T-helper 17 cell (primary cell): Measurements from ENCODE around the gene CDH22. TPM values are rescaled to one million over a fixed set of nuclear protein-coding genes. Genes with fewer than 3 reads are reported as not detected.

Experiments used
- ATAC-seq: fragments of 150-1000 bp; cut with Tn5 transposase; 2 replicates; pipeline ENCODE4 v1.10.0; 2021; ENCODE audit warnings: mild to moderate bottlenecking, moderate library complexity
- DNase-seq, 3 donors: peaks; one replicate each; pipeline versions ENCODE4 v3.0.0 to v3.0.0-alpha.2; 2020 to 2021
- H3K9me3 ChIP-seq: one replicate; pipeline ENCODE4 v1.7.0; 2013; ENCODE audit warnings: low read length, mild to moderate bottlenecking; ENCODE audit not compliant: control insufficient read depth, poor library complexity, severe bottlenecking
- H3K27ac Mint-ChIP-seq: one replicate; pipeline ENCODE4 v1.8.0; 2022; ENCODE audit warnings: mild to moderate bottlenecking, moderate library complexity, mixed read lengths
- H3K27me3 Mint-ChIP-seq: one replicate; pipeline ENCODE4 v1.8.0; 2022; ENCODE audit warnings: mixed read lengths
- H3K36me3 Mint-ChIP-seq: one replicate; pipeline ENCODE4 v1.8.0; 2022; ENCODE audit warnings: low read depth, mixed read lengths
- H3K4me1 Mint-ChIP-seq: one replicate; pipeline ENCODE4 v1.8.0; 2022; ENCODE audit warnings: mild to moderate bottlenecking, mixed read lengths
- H3K4me3 Mint-ChIP-seq: one replicate; pipeline ENCODE4 v1.8.0; 2022; ENCODE audit warnings: mild to moderate bottlenecking, moderate library complexity, mixed read lengths
- total RNA-seq, 4 donors: library from RNA in 2 of 4; stranded (reverse) in 2 of 4; gene quantifications; one replicate each; pipeline ENCODE4 v1.2.3 and lab custom pipeline; 2022 to 2026

The CDH22 gene
- total RNA-seq, 2 donors from 2014 or later = not detected

- peaks cover 32% of the 10 kb centered on the region for H3K27me3 Mint-ChIP-seq
- H3K27ac Mint-ChIP-seq = no peak overlapping the region
- DNase-seq = no peak
- H3K36me3 Mint-ChIP-seq = peaks cover 13% of the 10 kb centered on the region
- no peaks in the 10 kb centered on the region for H3K9me3 ChIP-seq
- ATAC-seq = no peak
- H3K4me1 Mint-ChIP-seq = peaks cover 34% of the 10 kb centered on the region
- no peak overlapping the region for H3K4me3 Mint-ChIP-seq
Observed at GRCh38 chr20:46211331-46211722, 97.0 kb downstream of the CDH22 start.

- peaks cover 13% of the 10 kb centered on the region for H3K36me3 Mint-ChIP-seq
- H3K9me3 ChIP-seq = no peaks in the 10 kb centered on the region
- no peak overlapping the region for H3K4me3 Mint-ChIP-seq
- no peak for ATAC-seq
- no peak overlapping the region for H3K27ac Mint-ChIP-seq
- peaks cover 37% of the 10 kb centered on the region for H3K4me1 Mint-ChIP-seq
- peaks cover 32% of the 10 kb centered on the region for H3K27me3 Mint-ChIP-seq
- DNase-seq = no peak
Observed at GRCh38 chr20:46210672-46211330, 97.5 kb downstream of the CDH22 start.

GRCh38 chr20:46209930-46210671 lies 98.2 kb downstream of the CDH22 start:
- Mint-ChIP-seq H3K27me3 (peaks cover 27% of the 10 kb centered on the region), H3K27ac (peak overlapping the region; percentile 71), H3K36me3 (peaks cover 11% of the 10 kb centered on the region), H3K4me3 (no peak overlapping the region), H3K4me1 (peaks cover 42% of the 10 kb centered on the region)
- no peaks in the 10 kb centered on the region for H3K9me3 ChIP-seq
- ATAC-seq (no peak), DNase-seq (no peak)

GRCh38 chr20:46207793-46208192 lies 100.5 kb downstream of the CDH22 start:
- no peaks in the 10 kb centered on the region for H3K9me3 ChIP-seq
- H3K4me1 Mint-ChIP-seq = peaks cover 58% of the 10 kb centered on the region
- H3K27ac Mint-ChIP-seq = no peak overlapping the region
- peaks cover 9% of the 10 kb centered on the region for H3K36me3 Mint-ChIP-seq
- ATAC-seq (no peak), DNase-seq (no peak)
- H3K27me3 Mint-ChIP-seq = peaks cover 21% of the 10 kb centered on the region
- no peak overlapping the region for H3K4me3 Mint-ChIP-seq

- no peak for ATAC-seq
- H3K27me3 Mint-ChIP-seq = peaks cover 16% of the 10 kb centered on the region
- DNase-seq = no peak
- peak overlapping the region; percentile 43 for H3K27ac Mint-ChIP-seq
- H3K36me3 Mint-ChIP-seq = peaks cover 9% of the 10 kb centered on the region
- peaks cover 58% of the 10 kb centered on the region for H3K4me1 Mint-ChIP-seq
- no peak overlapping the region for H3K4me3 Mint-ChIP-seq
- no peaks in the 10 kb centered on the region for H3K9me3 ChIP-seq
Observed at GRCh38 chr20:46206992-46207549, 101.2 kb downstream of the CDH22 start.

GRCh38 chr20:46206025-46206424 lies 102.3 kb downstream of the CDH22 start:
- peaks cover 9% of the 10 kb centered on the region for H3K36me3 Mint-ChIP-seq
- H3K4me1 Mint-ChIP-seq = peaks cover 60% of the 10 kb centered on the region
- no peak for ATAC-seq
- H3K9me3 ChIP-seq = no peaks in the 10 kb centered on the region
- H3K27me3 Mint-ChIP-seq = peaks cover 17% of the 10 kb centered on the region
- peak overlapping the region; percentile 83 for H3K4me3 Mint-ChIP-seq
- H3K27ac Mint-ChIP-seq = peak overlapping the region; percentile 43
- no peak for DNase-seq

- Mint-ChIP-seq H3K27ac (peak overlapping the region; percentile 74), H3K4me1 (peaks cover 60% of the 10 kb centered on the region), H3K27me3 (peaks cover 19% of the 10 kb centered on the region), H3K36me3 (peaks cover 9% of the 10 kb centered on the region), H3K4me3 (peak overlapping the region; percentile 83)
- peak; percentile 57 for ATAC-seq
- no peaks in the 10 kb centered on the region for H3K9me3 ChIP-seq
- DNase-seq = no peak
Observed at GRCh38 chr20:46205349-46205748, 102.9 kb downstream of the CDH22 start.

- ATAC-seq = peak; percentile 83
Observed at GRCh38 chr20:46204594-46205186, 103.6 kb downstream of the CDH22 start.

GRCh38 chr20:46203510-46203837 lies 104.8 kb downstream of the CDH22 start:
- ATAC-seq = no peak
- H3K27me3 Mint-ChIP-seq = peaks cover 22% of the 10 kb centered on the region
- no peak for DNase-seq
- peak overlapping the region; percentile 19 for H3K4me3 Mint-ChIP-seq
- no peaks in the 10 kb centered on the region for H3K9me3 ChIP-seq
- no peaks in the 10 kb centered on the region for H3K36me3 Mint-ChIP-seq
- H3K4me1 Mint-ChIP-seq = peaks cover 55% of the 10 kb centered on the region
- H3K27ac Mint-ChIP-seq = peak overlapping the region; percentile 74

More at GRCh38 chr20:46204594-46205186, 103.6 kb downstream of the CDH22 start:
- no peaks in the 10 kb centered on the region for H3K9me3 ChIP-seq
- Mint-ChIP-seq H3K36me3 (peaks cover 9% of the 10 kb centered on the region), H3K4me1 (peaks cover 59% of the 10 kb centered on the region), H3K27me3 (peaks cover 20% of the 10 kb centered on the region), H3K4me3 (peak overlapping the region; percentile 83), H3K27ac (peak overlapping the region; percentile 74)
- DNase-seq = no peak

GRCh38 chr20:46202766-46203509 lies 105.4 kb downstream of the CDH22 start:
- no peaks in the 10 kb centered on the region for H3K9me3 ChIP-seq
- Mint-ChIP-seq H3K36me3 (no peaks in the 10 kb centered on the region), H3K4me3 (no peak overlapping the region), H3K27ac (peak overlapping the region; percentile 74), H3K4me1 (peaks cover 54% of the 10 kb centered on the region), H3K27me3 (peaks cover 25% of the 10 kb centered on the region)
- DNase-seq (no peak), ATAC-seq (no peak)

- no peaks in the 10 kb centered on the region for H3K36me3 Mint-ChIP-seq
- no peaks in the 10 kb centered on the region for H3K9me3 ChIP-seq
- H3K27ac Mint-ChIP-seq = no peak overlapping the region
- ATAC-seq (no peak), DNase-seq (no peak)
- H3K27me3 Mint-ChIP-seq = peaks cover 32% of the 10 kb centered on the region
- peaks cover 41% of the 10 kb centered on the region for H3K4me1 Mint-ChIP-seq
- H3K4me3 Mint-ChIP-seq = no peak overlapping the region
Observed at GRCh38 chr20:46200582-46201570, 107.4 kb downstream of the CDH22 start.

GRCh38 chr20:46199198-46199597 lies 109.1 kb downstream of the CDH22 start:
- Mint-ChIP-seq H3K36me3 (no peaks in the 10 kb centered on the region), H3K4me1 (peaks cover 26% of the 10 kb centered on the region), H3K27ac (no peak overlapping the region), H3K4me3 (no peak overlapping the region), H3K27me3 (peaks cover 34% of the 10 kb centered on the region)
- DNase-seq (no peak), ATAC-seq (peak; percentile 66)
- no peaks in the 10 kb centered on the region for H3K9me3 ChIP-seq
